K562 (cell line): ENCODE measurements around the gene ADM2. TPM values are rescaled to one million over a fixed set of nuclear protein-coding genes. Genes with fewer than 3 reads are reported as not detected.

ENCODE experiments used
- ARID4B ChIP-seq: sonication (generic); formaldehyde crosslinking; IDR thresholded peaks from 2 replicates; pipeline ENCODE4 v1.8.0; 2022; ENCODE audit warnings: mild to moderate bottlenecking, missing genetic modification reagents
- BRF1 ChIP-seq: IDR thresholded peaks from 3 replicates; pipeline ENCODE4 v1.6.1; 2011; ENCODE audit warnings: borderline replicate concordance, mild to moderate bottlenecking; ENCODE audit not compliant: insufficient read length; ENCODE audit errors: extremely low read depth
- CGGBP1 ChIP-seq: fragments of 250-450 bp; sonication (Bioruptor Pico); IDR thresholded peaks from 2 replicates; pipeline ENCODE4 v1.9.0; 2021; ENCODE audit warnings: mild to moderate bottlenecking
- CREBBP ChIP-seq: IDR thresholded peaks from one replicate; pipeline ENCODE4 v1.6.1; 2012; ENCODE audit warnings: low read depth, mild to moderate bottlenecking, control low read depth, inconsistent platforms, low read length
- GMEB1 ChIP-seq: fragments of 250-450 bp; sonication (Bioruptor Pico); IDR thresholded peaks from 2 replicates; pipeline ENCODE4 v1.4.0; 2020; ENCODE audit warnings: mild to moderate bottlenecking
- HDAC2 ChIP-seq: fragments of 450-650 bp; IDR thresholded peaks from 2 replicates; pipeline ENCODE4 v1.6.1; 2016; ENCODE audit warnings: mild to moderate bottlenecking
- MAX ChIP-seq: sonication (generic); formaldehyde crosslinking; IDR thresholded peaks from 2 replicates; pipeline ENCODE4 v1.9.0; 2022; ENCODE audit warnings: mild to moderate bottlenecking, missing genetic modification reagents
- MCM7 ChIP-seq, 2 experiments: fragments of 450-650 bp; IDR thresholded peaks; 2 replicates each; pipeline ENCODE4 v1.6.1; 2016 to 2018
- NFIC ChIP-seq: fragments of 450-650 bp; IDR thresholded peaks from 2 replicates; pipeline ENCODE4 v1.6.1; 2017; ENCODE audit warnings: mild to moderate bottlenecking, inconsistent platforms
- POLR2A ChIP-seq: fragments of 450-650 bp; conservative IDR thresholded peaks from 2 replicates; pipeline ENCODE4 v1.6.1; 2016
- RB1 ChIP-seq: fragments of 450-650 bp; IDR thresholded peaks from 2 replicates; pipeline ENCODE4 v1.6.1; 2017; ENCODE audit warnings: low read depth, mild to moderate bottlenecking
- SIN3B ChIP-seq: fragments of 450-650 bp; IDR thresholded peaks from 2 replicates; pipeline ENCODE4 v1.6.1; 2017; ENCODE audit warnings: low read depth, mild to moderate bottlenecking, moderate library complexity
- SUPT5H ChIP-seq: fragments of 450-650 bp; IDR thresholded peaks from 2 replicates; pipeline ENCODE4 v1.6.1; 2016
- TAF9B ChIP-seq: fragments of 450-650 bp; IDR thresholded peaks from 2 replicates; pipeline ENCODE4 v1.6.1; 2018; ENCODE audit warnings: mild to moderate bottlenecking; ENCODE audit not compliant: partially characterized antibody
- THAP7 ChIP-seq: fragments of 250-450 bp; sonication (Bioruptor Pico); IDR thresholded peaks from 2 replicates; pipeline ENCODE4 v1.5.0; 2021
- XRCC3 ChIP-seq: fragments of 450-650 bp; IDR thresholded peaks from 2 replicates; pipeline ENCODE4 v1.6.1; 2017; ENCODE audit warnings: mild to moderate bottlenecking, moderate library complexity
- ZNF121 ChIP-seq: sonication (generic); formaldehyde crosslinking; conservative IDR thresholded peaks from 2 replicates; pipeline ENCODE4 v1.8.0; 2022; ENCODE audit warnings: missing genetic modification reagents
- ZNF398 ChIP-seq: fragments of 250-450 bp; sonication (Bioruptor Pico); IDR thresholded peaks from 2 replicates; pipeline ENCODE4 v1.8.0; 2021; ENCODE audit warnings: moderate library complexity, mild to moderate bottlenecking, inconsistent platforms
- ZNF77 ChIP-seq: fragments of 250-450 bp; sonication (Bioruptor Pico); IDR thresholded peaks from 2 replicates; pipeline ENCODE4 v1.5.0; 2020
- polyA plus RNA-seq, 8 experiments: library from polyadenylated mRNA; depleted of rRNA in 4 of 8; stranded (reverse) in 5 of 8; unstranded in 3 of 8; fragments of >200 nt; fragmentation: Nextera tagmentation in 2 of 8; fragmentation: Illumina TruSeq in 1 of 8; extraction: Ambion mirVana in 2 of 8; extraction: Trizol in 1 of 8; gene quantifications; 2 replicates each; pipeline versions ENCODE4 v1.2.1 to v1.2.3, GENCODE V29; 2011 to 2014; ENCODE audit warnings: inconsistent platforms in 1 of 8, missing spikeins in 1 of 8
- total RNA-seq, 7 experiments: library from RNA; depleted of rRNA in 6 of 7; stranded (reverse); fragments of >200 nt in 6 of 7; fragmentation: Illumina TruSeq in 2 of 7; extraction: Trizol in 2 of 7; gene quantifications; 2 replicates each; pipeline versions ENCODE4 v1.2.1 to v1.2.3, GENCODE V29; 2011 to 2021; ENCODE audit warnings: low replicate concordance in 1 of 7

Gene ADM2
- total and polyA plus RNA-seq, 9 of the 15 experiments (the other 6 are each of a cell fraction or from before 2014, with no cell fraction given) = 0.11 to 5.1 (median 0.38) TPM

- no peak for TF ChIP-seq ZNF398 (CRISPR knock-in tag)
- TF ChIP-seq CREBBP = no peak
- TF ChIP-seq HDAC2 = peak; percentile 50; the same call in 1 of the 2 replicates
- no peak for TF ChIP-seq XRCC3
- TF ChIP-seq THAP7 (CRISPR knock-in tag) = no peak
- TF ChIP-seq BRF1 = no peak
- TF ChIP-seq ZNF121 (CRISPR knock-in tag) = no peak
- TF ChIP-seq ARID4B (CRISPR knock-in tag) = peak; percentile 80
- no peak for TF ChIP-seq MAX
- TF ChIP-seq POLR2A = peak; percentile 86
- peak; percentile 60 for TF ChIP-seq GMEB1
- TF ChIP-seq SIN3B = peak; percentile 99
- peak; percentile 85 for TF ChIP-seq SUPT5H
- peak; percentile 60 for TF ChIP-seq NFIC
- TF ChIP-seq MCM7 (IDR thresholded peaks at IDR 0.05) = no peak
- no peak for TF ChIP-seq ZNF77 (CRISPR knock-in tag)
- TF ChIP-seq RB1 = peak; percentile 99
- TF ChIP-seq CGGBP1 (CRISPR knock-in tag) = no peak
- TF ChIP-seq TAF9B = peak; percentile 94
Measured at GRCh38 chr22:50507991-50508884, 26.9 kb downstream of the ADM2 start, which contains the start of gene NCAPH2 (continued).
